GM12878 (cell line): Measurements from ENCODE around the gene TUT1. TPM values are rescaled to one million over a fixed set of nuclear protein-coding genes. Genes with fewer than 3 reads are reported as not detected.

Source experiments
- ATAC-seq: fragments of 200-7000 bp; cut with Tn5 transposase; 3 replicates; pipeline ENCODE4 v1.9.1; 2020; ENCODE audit warnings: mild to moderate bottlenecking, moderate library complexity
- BruUV-seq: library from RNA; stranded (reverse); fragments of 400-500 nt; replicated peaks from 2 replicates; lab custom pipeline; 2021; lab: Mats Ljungman, UMichigan
- CTCF ChIA-PET: fragments of 300-600 bp; sonication (Branson Sonifier 250); formaldehyde crosslinking; extraction: SDS; loops from one replicate; lab custom pipeline; 2021; ENCODE audit warnings: inconsistent platforms; lab: Yijun Ruan, JAX
- POLR2A ChIA-PET: fragments of 350-600 bp; formaldehyde crosslinking; extraction: SDS; loops from one replicate; lab custom pipeline; 2021; ENCODE audit warnings: inconsistent platforms; lab: Charles Lee
- RAD21 ChIA-PET: fragments of 300-600 bp; sonication (Branson Sonifier 250); formaldehyde crosslinking; loops from one replicate; lab custom pipeline; 2023; ENCODE audit warnings: antibody characterized with exemption; ENCODE audit not compliant: unreplicated experiment; lab: Charles Lee
- SMC1A ChIA-PET: fragments of 300-600 bp; sonication (Branson Sonifier 250); formaldehyde crosslinking; loops from one replicate; lab custom pipeline; 2023; ENCODE audit not compliant: unreplicated experiment, uncharacterized antibody; lab: Charles Lee
- DNase-seq: peaks from one replicate; pipeline ENCODE4 v3.0.0-alpha.2; 2011; ENCODE audit warnings: low read depth, low spot score
- FAIRE-seq: peaks from 3 replicates; lab custom pipeline; 2011; peaks lifted over from hg19 to GRCh38; lab: Jason Lieb, UNC
- H2AFZ ChIP-seq: 2 replicates; pipeline ENCODE4 v1.6.0; 2011; ENCODE audit warnings: low read depth, low read length, control low read depth; ENCODE audit not compliant: control insufficient read depth
- H3K27ac ChIP-seq: 2 replicates; pipeline ENCODE4 v1.5.1; 2011; ENCODE audit warnings: control low read depth; ENCODE audit not compliant: control insufficient read depth, insufficient read depth
- H3K27me3 ChIP-seq, 2 experiments: replicated peaks in 1 of 2; 2 replicates each; pipeline versions ENCODE4 v1.6.0 to v1.6.1; 2011; ENCODE audit warnings: low read length in 1 of 2; ENCODE audit not compliant: control insufficient read depth in 2 of 2, insufficient read depth in 2 of 2
- H3K36me3 ChIP-seq, 2 experiments: 2 replicates each; pipeline ENCODE4 v1.5.1; 2011; ENCODE audit warnings: low read length in 1 of 2; ENCODE audit not compliant: control insufficient read depth in 2 of 2, insufficient read depth in 2 of 2
- H3K4me1 ChIP-seq: 2 replicates; pipeline ENCODE4 v1.6.1; 2011; ENCODE audit warnings: mild to moderate bottlenecking, low read length, moderate library complexity, mixed read lengths; ENCODE audit not compliant: control insufficient read depth, insufficient read depth
- H3K4me2 ChIP-seq: 2 replicates; pipeline ENCODE4 v1.6.0; 2011; ENCODE audit warnings: control low read depth; ENCODE audit not compliant: control insufficient read depth, insufficient read depth
- H3K4me3 ChIP-seq: fragments of 200-600 bp; sonication (generic); 2 replicates; pipeline ENCODE4 v1.5.1; 2016
- H3K79me2 ChIP-seq: 2 replicates; pipeline ENCODE4 v1.6.0; 2011; ENCODE audit warnings: low read length; ENCODE audit not compliant: control insufficient read depth, insufficient read depth
- H3K9ac ChIP-seq: 2 replicates; pipeline ENCODE4 v1.8.0; 2011; ENCODE audit warnings: low read length, control low read depth, mixed read lengths; ENCODE audit not compliant: control insufficient read depth, insufficient read depth
- H3K9me3 ChIP-seq: replicated peaks from 3 replicates; pipeline ENCODE4 v1.5.1; 2011; ENCODE audit warnings: mild to moderate bottlenecking, low read length; ENCODE audit not compliant: control insufficient read depth, insufficient read depth
- H4K20me1 ChIP-seq: 2 replicates; pipeline ENCODE4 v1.6.0; 2011; ENCODE audit not compliant: control insufficient read depth, insufficient read depth
- POLR2A ChIP-seq: IDR thresholded peaks from 2 replicates; pipeline ENCODE4 v1.6.1; 2011; ENCODE audit warnings: low read depth, mild to moderate bottlenecking, low read length
- SIN3A ChIP-seq: IDR thresholded peaks from 2 replicates; pipeline ENCODE4 v1.6.1; 2012; ENCODE audit warnings: low read depth, low read length, improper control_type of control experiment
- ZNF384 ChIP-seq: IDR thresholded peaks from 2 replicates; pipeline ENCODE4 v1.6.1; 2012; ENCODE audit warnings: low read depth, mild to moderate bottlenecking, low read length, improper control_type of control experiment, borderline replicate concordance
- WGBS: methylation state at CpG from one replicate; pipeline ENCODE4 v1.1.6; 2016; ENCODE audit warnings: low lambda C conversion rate; ENCODE audit not compliant: insufficient replicate concordance, insufficient coverage; ENCODE audit errors: missing lambda C conversion rate; 5-methylcytosine and 5-hydroxymethylcytosine counted together
- in situ Hi-C: fragments of 300-500 bp; cut with MboI; formaldehyde crosslinking; loops from 9 replicates; pipeline ENCODE4 v1.14.3; 2018; ENCODE audit warnings: mixed read lengths
- intact Hi-C: fragments of 100-400 bp; cut with micrococcal nuclease; formaldehyde crosslinking; loops from one replicate; pipeline ENCODE4 v1.14.2; 2022; ENCODE audit not compliant: unreplicated experiment
- polyA plus RNA-seq, 11 experiments: library from polyadenylated mRNA; depleted of rRNA in 4 of 11; unstranded in 6 of 11; stranded (reverse) in 5 of 11; fragments of >200 nt; fragmentation: Nextera tagmentation in 4 of 11; fragmentation: Illumina TruSeq in 1 of 11; extraction: Ambion mirVana in 4 of 11; extraction: Trizol in 1 of 11; gene quantifications; 1 replicate in 1 of 11; 2 replicates in 10 of 11; pipeline versions ENCODE4 v1.2.1 to v1.2.3, GENCODE V29; 2011 to 2016; ENCODE audit warnings: inconsistent platforms in 2 of 11, missing spikeins in 2 of 11, low read depth in 1 of 11
- total RNA-seq, 4 experiments: library from RNA; depleted of rRNA in 3 of 4; stranded (reverse); fragments of >200 nt in 3 of 4; fragmentation: Illumina TruSeq in 1 of 4; extraction: Trizol in 1 of 4; gene quantifications; 2 replicates each; pipeline versions ENCODE4 v1.2.1 to v1.2.3, GENCODE V29; 2013 to 2021

TUT1 gene
- total and polyA plus RNA-seq, 10 of the 15 experiments (the other 5 are each of a cell fraction or from before 2014, with no cell fraction given), result 1.1 to 29.9 (median 16.2) TPM

DNA sequence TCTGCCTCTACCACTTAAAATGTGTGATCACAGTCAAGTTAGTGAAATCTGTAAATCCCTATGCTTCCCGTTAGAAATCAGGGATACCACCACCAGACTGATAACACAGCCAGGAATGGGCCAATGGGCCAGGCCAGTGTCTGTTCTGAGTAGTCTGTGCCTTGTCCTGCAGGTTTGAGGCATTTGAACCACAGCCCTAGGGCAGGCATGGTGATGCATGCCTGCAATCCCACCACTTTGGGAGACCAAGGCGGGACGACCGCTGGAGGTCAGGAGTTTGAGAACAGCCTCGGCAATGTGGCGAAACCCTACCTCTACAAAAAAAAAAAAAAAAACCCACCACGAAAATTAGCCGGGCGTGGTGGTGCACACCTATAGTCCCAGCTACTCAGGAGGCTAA lies 32.7 kb downstream of the TUT1 start:
- WGBS, result 76% methylated on average over 5 of the region's 9 CpGs
- H3K4me2 ChIP-seq, result peak overlapping the region; percentile 26; the same call in 1 of the 2 replicates
- SMC1A ChIA-PET, result interaction anchor here (0.8 to 11.4 kb wide), 15 partner anchors 8 to 214 kb away, joined by 3 to 212 read pairs (median 6); partner anchors contain the start of gene EEF1G
- TF ChIP-seq ZNF384 (0 out of 2 replicates have a peak, but pooled peaks have one; percentile 32), POLR2A (peak; percentile 50), SIN3A (no peak)
- no peak for ATAC-seq
- H3K36me3 ChIP-seq, result peaks cover 13 to 22% of the 10 kb centered on the region in 2 experiments; a peak in 3 of 4 replicates
- intact Hi-C loops (no loop called here), in situ Hi-C loops (loop anchor here (10.0 kb wide), 1 partner anchor 134 kb away; no protein-coding TSS in a partner anchor)
- no peaks in the 10 kb centered on the region for H4K20me1 ChIP-seq
- RAD21 ChIA-PET, result interaction anchor here (0.6 to 13.9 kb wide), 14 partner anchors 7 to 164 kb away, joined by 3 to 313 read pairs (median 10); partner anchors contain the start of genes AHNAK, C11orf98, CSKMT and EEF1G
- no peak overlapping the region for H3K4me3 ChIP-seq
- H3K27me3 ChIP-seq, result no peaks in the 10 kb centered on the region
- H3K4me1 ChIP-seq, result peaks cover 66% of the 10 kb centered on the region
- no peaks in the 10 kb centered on the region; the same call in none of the 2 replicates for H3K79me2 ChIP-seq
- no peaks in the 10 kb centered on the region for H3K9me3 ChIP-seq
- POLR2A ChIA-PET, result interaction anchor here (0.7 to 11.4 kb wide), 7 partner anchors 12 to 134 kb away, joined by 3 to 188 read pairs (median 6); partner anchors contain the start of genes AHNAK, B3GAT3, CSKMT and EEF1G
- no peak for FAIRE-seq
- BruUV-seq, result no TSS peak
- CTCF ChIA-PET, result interaction anchor here (0.7 to 7.5 kb wide), 17 partner anchors 8 to 219 kb away, joined by 3 to 246 read pairs (median 7); partner anchors contain the start of genes AHNAK and TUT1
- H2AFZ ChIP-seq, result no peak overlapping the region
- no peak overlapping the region for H3K9ac ChIP-seq
- H3K27ac ChIP-seq, result peak overlapping the region; percentile 99
- no peak for DNase-seq
